Muscle of back (tissue), 13 donors: Measurements from ENCODE around the gene ZNF609. TPM values are rescaled to one million over a fixed set of nuclear protein-coding genes. Genes with fewer than 3 reads are reported as not detected.

Experiments used
- DNase-seq, 3 donors: peaks; one replicate each; pipeline versions ENCODE4 v3.0.0 to v3.0.0-alpha.2; 2013
- long read RNA-seq, 9 donors: transcript quantifications; one replicate each; lab custom pipeline, GENCODE V29; 2026
- polyA plus RNA-seq, 10 donors: library from polyadenylated mRNA; unstranded; fragments of 120-200 nt; gene quantifications; one replicate each; pipeline ENCODE4 v1.2.1, GENCODE V29; 2013; ENCODE audit not compliant: insufficient read length in 10 of 10

Gene ZNF609
- 10 to 100 TPM; 14.0 to 18.8 (median 16.1) TPM for polyA plus RNA-seq
- long read RNA-seq, donor 1, partial matches to known transcripts: 5 of 6 reads
- long read RNA-seq, donor 1, other reads (novel, unspliced or antisense): 0 of 6 reads
- long read RNA-seq, donor 2, partial matches to known transcripts: 0 of 2 reads
- long read RNA-seq, donor 2, other reads (novel, unspliced or antisense): 0 of 2 reads
- long read RNA-seq, donor 3: 0 reads
- long read RNA-seq, donor 4, partial matches to known transcripts: 7 of 7 reads
- long read RNA-seq, donor 4, other reads (novel, unspliced or antisense): 0 of 7 reads
- long read RNA-seq, donor 5, partial matches to known transcripts: 38 of 130 reads
- long read RNA-seq, donor 5, other reads (novel, unspliced or antisense): 89 of 130 reads
- long read RNA-seq, donor 6, partial matches to known transcripts: 11 of 13 reads
- long read RNA-seq, donor 6, other reads (novel, unspliced or antisense): 0 of 13 reads
- long read RNA-seq, donor 7, partial matches to known transcripts: 95 of 106 reads
- long read RNA-seq, donor 7, other reads (novel, unspliced or antisense): 9 of 106 reads
- long read RNA-seq, donor 8, partial matches to known transcripts: 8 of 9 reads
- long read RNA-seq, donor 8, other reads (novel, unspliced or antisense): 0 of 9 reads
- long read RNA-seq, donor 9: 0 reads

GRCh38 chr15:64460206-64460723 is at the start of gene ZNF609:
ZNF609 (plus strand) TSS chr15:64460578; CDS start chr15:64499420, 38,842 bp downstream.
- DNase-seq: peak; percentile 94 to 97 (median 94)

- no peak for DNase-seq
Measured at GRCh38 chr15:64412216-64412615, 48.2 kb upstream of the ZNF609 start.

GRCh38 chr15:64422697-64423096 is 37.7 kb upstream of the ZNF609 start:
- DNase-seq: no peak

GRCh38 chr15:64423970-64424369 is 36.4 kb upstream of the ZNF609 start:
- DNase-seq: no peak

GRCh38 chr15:64425221-64425620 is 35.2 kb upstream of the ZNF609 start:
- peak in 2 of 3 donors; percentile 11 to 31 for DNase-seq

GRCh38 chr15:64426845-64427465 is 33.4 kb upstream of the ZNF609 start:
- DNase-seq: peak in 2 of 3 donors; percentile 14 to 54

GRCh38 chr15:64429448-64429847 is 30.9 kb upstream of the ZNF609 start:
- no peak for DNase-seq

- DNase-seq: peak; percentile 73 to 86 (median 84)
Measured at GRCh38 chr15:64430000-64430735, 30.2 kb upstream of the ZNF609 start.

GRCh38 chr15:64437982-64438381 is 22.4 kb upstream of the ZNF609 start:
- no peak for DNase-seq

GRCh38 chr15:64438653-64439447 is 21.5 kb upstream of the ZNF609 start:
- DNase-seq: no peak

- DNase-seq: no peak
Measured at GRCh38 chr15:64441852-64442251, 18.5 kb upstream of the ZNF609 start.

GRCh38 chr15:64443016-64443415 is 17.4 kb upstream of the ZNF609 start:
- DNase-seq: no peak

GRCh38 chr15:64443747-64444621 is 16.4 kb upstream of the ZNF609 start:
- peak in 1 of 3 donors; percentile 71 for DNase-seq

GRCh38 chr15:64444836-64445235 is 15.5 kb upstream of the ZNF609 start:
- DNase-seq: no peak

GRCh38 chr15:64447536-64448315 is 12.7 kb upstream of the ZNF609 start:
- DNase-seq: no peak

- DNase-seq: no peak
Measured at GRCh38 chr15:64452988-64453688, 7.2 kb upstream of the ZNF609 start.

- no peak for DNase-seq
Measured at GRCh38 chr15:64453689-64454037, 6.7 kb upstream of the ZNF609 start.

- no peak for DNase-seq
Measured at GRCh38 chr15:64454282-64454681, 6.1 kb upstream of the ZNF609 start.
